Erythroblast (primary cell): ENCODE results near the gene LENG9.

Experiments used
- GATA1 ChIP-seq: IDR thresholded peaks from 2 replicates; pipeline ENCODE4 v1.6.1; 2011; ENCODE audit warnings: low read depth, mild to moderate bottlenecking, control low read depth, low read length, moderate library complexity
- POLR2A ChIP-seq: IDR thresholded peaks from 2 replicates; pipeline ENCODE4 v1.6.1; 2011; ENCODE audit warnings: mild to moderate bottlenecking, low read length

- TF ChIP-seq POLR2A, result no peak
- no peak for TF ChIP-seq GATA1
Observed at GRCh38 chr19:54470276-54470887, 6.8 kb upstream of the LENG9 start.
